GM12865 (cell line): ENCODE measurements around the gene ELOVL1.

Source experiments
- DNase-seq: peaks from one replicate; pipeline ENCODE4 v3.0.0; 2010; ENCODE audit warnings: low read depth
- H3K4me3 ChIP-seq: 2 replicates; pipeline ENCODE4 v1.5.1; 2011; ENCODE audit warnings: mild to moderate bottlenecking, low read depth, low read length, control low read depth
- TF ChIP-seq, protein P1 (sequence below): IDR thresholded peaks from 2 replicates; pipeline ENCODE4 v1.5.1; 2011; ENCODE audit warnings: low read length, control low read depth, low read depth, inconsistent platforms; ENCODE audit not compliant: insufficient read depth; ENCODE audit errors: missing control alignments

Gene ELOVL1

DNA sequence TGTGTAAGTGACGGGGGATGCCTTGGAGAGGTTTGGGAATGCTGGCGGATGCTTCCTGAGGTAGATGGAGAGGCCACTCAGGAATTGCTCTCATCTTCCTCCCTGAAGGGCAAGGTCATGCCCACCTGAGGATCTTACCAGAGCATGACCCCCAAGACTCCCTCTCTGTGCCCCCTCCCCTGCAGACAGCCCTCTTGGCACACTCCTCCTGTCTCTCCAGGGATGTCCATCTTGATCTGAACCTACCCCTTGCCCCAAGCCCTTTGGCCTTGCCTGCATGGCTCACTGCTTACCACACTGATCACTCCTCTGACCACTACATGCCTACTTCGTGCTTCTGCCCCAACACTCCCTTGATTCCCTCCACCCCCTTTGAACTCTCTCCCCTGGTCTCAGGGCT, 48.0 kb downstream of the ELOVL1 start:
- no peak for DNase-seq
- TF ChIP-seq, protein P1, sequence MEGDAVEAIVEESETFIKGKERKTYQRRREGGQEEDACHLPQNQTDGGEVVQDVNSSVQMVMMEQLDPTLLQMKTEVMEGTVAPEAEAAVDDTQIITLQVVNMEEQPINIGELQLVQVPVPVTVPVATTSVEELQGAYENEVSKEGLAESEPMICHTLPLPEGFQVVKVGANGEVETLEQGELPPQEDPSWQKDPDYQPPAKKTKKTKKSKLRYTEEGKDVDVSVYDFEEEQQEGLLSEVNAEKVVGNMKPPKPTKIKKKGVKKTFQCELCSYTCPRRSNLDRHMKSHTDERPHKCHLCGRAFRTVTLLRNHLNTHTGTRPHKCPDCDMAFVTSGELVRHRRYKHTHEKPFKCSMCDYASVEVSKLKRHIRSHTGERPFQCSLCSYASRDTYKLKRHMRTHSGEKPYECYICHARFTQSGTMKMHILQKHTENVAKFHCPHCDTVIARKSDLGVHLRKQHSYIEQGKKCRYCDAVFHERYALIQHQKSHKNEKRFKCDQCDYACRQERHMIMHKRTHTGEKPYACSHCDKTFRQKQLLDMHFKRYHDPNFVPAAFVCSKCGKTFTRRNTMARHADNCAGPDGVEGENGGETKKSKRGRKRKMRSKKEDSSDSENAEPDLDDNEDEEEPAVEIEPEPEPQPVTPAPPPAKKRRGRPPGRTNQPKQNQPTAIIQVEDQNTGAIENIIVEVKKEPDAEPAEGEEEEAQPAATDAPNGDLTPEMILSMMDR: no peak

DNA sequence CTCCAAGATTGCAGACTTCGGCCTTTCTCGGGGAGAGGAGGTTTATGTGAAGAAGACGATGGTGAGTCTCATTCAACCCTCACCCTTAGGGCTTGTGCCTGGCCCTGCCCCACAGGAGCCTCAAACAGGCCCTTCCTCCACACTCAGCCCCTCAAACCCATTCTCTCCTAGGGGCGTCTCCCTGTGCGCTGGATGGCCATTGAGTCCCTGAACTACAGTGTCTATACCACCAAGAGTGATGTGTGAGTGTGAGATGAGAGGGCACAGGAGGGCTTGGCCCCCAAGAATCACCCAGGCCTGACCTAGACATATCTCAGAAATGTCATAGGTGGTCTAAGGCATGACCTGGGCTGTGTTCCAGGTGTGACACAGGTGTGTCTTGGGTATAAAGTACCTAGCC, 48.5 kb downstream of the ELOVL1 start:
- no peak for DNase-seq
- TF ChIP-seq, protein P1: no peak
- no peak overlapping the region for H3K4me3 ChIP-seq

More for the DNA sequence above, 48.0 kb downstream of the ELOVL1 start:
- no peak overlapping the region for H3K4me3 ChIP-seq

DNA sequence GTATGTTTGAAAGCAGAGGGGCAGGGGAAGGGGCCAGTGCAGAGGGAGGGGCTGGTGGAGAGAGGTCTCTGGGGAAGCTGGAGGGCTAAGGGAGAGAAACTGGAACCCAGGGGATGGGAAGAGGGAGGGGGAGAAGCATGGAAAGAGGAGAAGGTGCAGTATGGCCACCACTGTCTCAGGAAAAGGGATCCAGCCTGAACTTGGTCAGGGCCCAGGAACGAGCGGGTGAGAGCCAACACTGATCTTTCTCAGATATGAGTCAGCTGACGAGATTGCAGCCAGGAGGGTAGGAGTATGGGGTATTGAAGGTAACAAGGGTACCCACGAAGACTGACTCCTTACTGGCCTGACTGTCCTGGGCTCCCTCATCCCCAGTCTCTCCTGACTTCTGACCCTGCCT, 49.0 kb downstream of the ELOVL1 start:
- DNase-seq: no peak
- TF ChIP-seq, protein P1: no peak
- no peak overlapping the region for H3K4me3 ChIP-seq

DNA sequence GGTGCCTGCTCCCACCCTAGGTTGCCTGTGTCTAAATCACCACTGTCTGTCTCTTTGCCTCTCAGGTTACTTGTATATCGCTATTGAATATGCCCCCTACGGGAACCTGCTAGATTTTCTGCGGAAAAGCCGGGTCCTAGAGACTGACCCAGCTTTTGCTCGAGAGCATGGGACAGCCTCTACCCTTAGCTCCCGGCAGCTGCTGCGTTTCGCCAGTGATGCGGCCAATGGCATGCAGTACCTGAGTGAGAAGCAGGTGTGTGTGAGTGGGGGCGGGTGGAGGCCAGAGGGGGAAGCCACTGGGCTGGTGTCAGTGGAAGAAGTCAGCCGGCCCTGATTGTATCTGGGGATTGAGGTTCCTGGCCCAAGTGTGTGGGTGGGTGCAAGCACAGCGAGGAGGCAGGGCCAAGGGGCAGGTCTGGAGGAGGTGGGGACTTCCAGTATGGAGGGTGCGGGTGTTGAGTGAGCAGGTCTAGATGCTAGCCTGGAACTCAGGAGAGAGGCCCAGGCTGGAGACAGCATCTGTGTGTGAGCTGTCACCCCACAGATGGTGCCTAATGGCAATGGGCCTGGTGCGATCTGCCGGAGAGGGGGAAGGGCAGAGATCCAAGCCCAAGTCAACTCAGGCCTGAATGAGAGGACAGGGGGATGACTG, 49.9 kb downstream of the ELOVL1 start:
- no peak overlapping the region for H3K4me3 ChIP-seq
- TF ChIP-seq, protein P1: no peak
- no peak for DNase-seq

DNA sequence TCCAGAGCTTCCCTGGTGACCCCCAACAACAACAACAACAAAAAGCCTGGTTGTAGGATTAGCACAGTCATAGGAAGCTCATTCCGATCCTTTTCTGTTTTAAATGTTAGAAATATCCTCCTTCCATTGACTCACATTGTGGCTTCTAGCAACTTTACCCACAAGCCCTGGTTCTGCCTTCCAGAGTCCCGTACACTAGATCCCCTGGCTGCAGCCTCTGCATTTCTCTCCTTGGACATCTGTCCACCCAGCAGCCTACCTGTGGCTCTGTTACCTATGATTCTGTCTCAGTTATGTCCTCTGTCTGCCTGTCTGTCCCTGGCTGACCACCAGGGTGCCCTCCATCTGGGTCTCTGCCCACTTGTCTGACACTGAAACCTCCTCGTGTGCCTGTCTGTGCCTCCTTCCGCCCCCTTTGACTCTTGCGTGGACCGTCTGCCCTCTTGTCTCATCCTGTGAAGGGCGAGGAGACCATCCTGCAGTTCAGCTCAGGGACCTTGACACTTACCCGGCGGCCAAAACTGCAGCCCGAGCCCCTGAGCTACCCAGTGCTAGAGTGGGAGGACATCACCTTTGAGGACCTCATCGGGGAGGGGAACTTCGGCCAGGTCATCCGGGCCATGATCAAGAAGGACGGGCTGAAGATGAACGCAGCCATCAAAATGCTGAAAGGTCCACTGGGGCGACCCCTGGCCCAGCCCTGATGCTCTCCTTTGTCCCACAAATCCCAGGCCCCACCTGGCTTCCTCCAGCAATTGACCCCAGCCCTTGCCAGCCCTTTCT, 50.9 kb downstream of the ELOVL1 start:
- no peak overlapping the region for H3K4me3 ChIP-seq
- DNase-seq: no peak
- TF ChIP-seq, protein P1: peak; percentile 2

DNA sequence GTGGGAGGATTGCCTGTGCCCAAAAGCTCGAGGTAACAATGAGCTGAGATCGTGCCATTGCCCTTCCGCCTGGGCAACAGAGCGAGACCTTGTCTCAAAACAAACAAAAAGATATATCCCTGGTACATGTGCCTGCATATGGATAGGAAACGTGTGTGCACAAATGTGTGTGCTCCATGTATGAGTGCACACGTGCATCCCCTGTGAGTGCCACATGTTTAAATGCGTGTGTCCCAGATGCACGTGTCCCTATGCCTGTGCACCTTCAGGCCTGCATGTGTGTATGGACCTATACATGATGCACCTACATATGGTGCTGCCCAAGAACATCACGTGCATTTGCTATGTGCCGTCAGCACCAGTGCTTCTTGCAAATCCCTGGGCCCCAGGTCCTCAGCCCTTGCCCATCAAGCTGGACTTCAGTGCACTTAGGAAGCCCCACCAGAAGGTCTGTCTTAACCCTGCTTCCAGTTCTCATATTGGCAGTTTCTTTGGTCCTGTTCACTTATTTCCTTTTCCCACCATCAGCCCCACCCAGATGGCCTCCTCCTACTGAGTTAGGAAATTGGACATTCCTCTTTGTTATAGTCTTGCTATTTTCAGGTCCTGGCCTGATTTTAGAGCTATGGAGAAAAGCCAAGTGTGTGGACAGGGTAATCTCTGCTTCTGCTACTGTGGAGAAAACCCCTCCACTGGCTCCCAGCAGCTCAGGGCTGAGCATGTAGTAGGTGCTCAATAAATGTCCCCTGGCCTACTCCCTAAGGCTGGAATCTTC, 51.7 kb downstream of the ELOVL1 start:
- DNase-seq: no peak
- TF ChIP-seq, protein P1: no peak
- no peak overlapping the region for H3K4me3 ChIP-seq
